DOHH2 (cell line): ENCODE results near the gene CERS6.

Experiments used
- CTCF ChIP-seq: fragments of 200-600 bp; sonication (generic); IDR thresholded peaks from one replicate; pipeline ENCODE4 v1.5.1; 2014; ENCODE audit warnings: antibody characterized with exemption, mild to moderate bottlenecking, low read depth, low read length; ENCODE audit not compliant: poor library complexity, severe bottlenecking
- EZH2phosphoT487 ChIP-seq: fragments of 200-600 bp; sonication (generic); IDR thresholded peaks from 2 replicates; pipeline ENCODE4 v1.6.1; 2017; ENCODE audit warnings: borderline replicate concordance, mild to moderate bottlenecking, antibody characterized with exemption, low read length, moderate library complexity, mixed read lengths

GRCh38 chr2:168661863-168662256 is 205.8 kb downstream of the CERS6 start:
- TF ChIP-seq CTCF (no peak), EZH2phosphoT487 (no peak)
